ENCODE data around the gene IL36G.
A peak's percentile ranks its signal among the peaks of the same experiment; 100 is the strongest.
"Not testable (repeated sequence)": the region's sequence is repeated elsewhere in the genome, so short reads cannot be mapped to it uniquely, and the experiment has no call there.

Gene IL36G

DNA sequence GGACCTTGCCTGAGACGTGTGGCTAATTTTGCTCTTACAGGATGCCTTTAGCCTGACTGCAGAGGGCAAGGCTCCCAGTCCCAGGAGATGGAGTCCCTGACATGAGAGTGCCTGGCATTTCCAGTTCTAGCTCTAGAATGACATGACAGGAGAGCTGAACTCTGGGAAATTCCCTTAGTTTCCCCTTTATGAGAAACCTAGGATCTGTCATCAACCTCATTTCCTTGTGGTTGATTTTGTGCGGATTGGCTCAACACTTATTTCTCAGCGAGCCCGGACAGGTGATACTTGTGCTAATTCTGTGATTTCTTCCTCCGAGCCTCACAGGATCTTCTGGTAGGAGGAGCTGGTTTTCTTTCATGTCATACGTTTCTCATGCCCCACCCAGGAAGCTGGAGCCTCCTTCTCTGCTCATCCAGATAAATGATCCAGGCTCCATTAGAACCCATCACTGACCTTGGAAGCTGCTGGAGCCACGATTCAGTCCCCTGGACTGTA is at the start of gene IL36G:
Gene IL36G, plus strand, starts transcription at position 448 of the 498 bp plus-strand sequence. CDS start 633 bp downstream, outside the sequence.
- no peak for DNase-seq

DNA sequence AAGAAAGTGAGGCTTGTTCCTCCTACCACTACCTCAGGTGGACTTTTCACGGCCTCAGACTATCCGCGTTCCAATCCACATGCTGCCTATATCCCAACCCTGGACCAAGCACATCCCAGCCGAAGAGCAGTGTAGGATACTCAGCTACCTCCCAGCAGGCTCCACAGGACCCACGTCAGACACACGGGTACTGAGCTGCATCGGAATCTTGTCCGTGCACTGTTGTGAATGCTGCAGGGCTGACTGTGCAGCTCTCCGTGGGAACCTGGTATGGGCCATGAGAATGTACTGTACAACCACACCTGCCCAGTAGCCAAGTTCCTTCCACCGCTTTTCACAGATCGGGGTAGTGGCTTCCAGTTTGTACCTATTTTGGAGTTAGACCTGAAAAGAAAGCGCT is 44.5 kb upstream of the IL36G start:
- DNase-seq, result no peak

DNA sequence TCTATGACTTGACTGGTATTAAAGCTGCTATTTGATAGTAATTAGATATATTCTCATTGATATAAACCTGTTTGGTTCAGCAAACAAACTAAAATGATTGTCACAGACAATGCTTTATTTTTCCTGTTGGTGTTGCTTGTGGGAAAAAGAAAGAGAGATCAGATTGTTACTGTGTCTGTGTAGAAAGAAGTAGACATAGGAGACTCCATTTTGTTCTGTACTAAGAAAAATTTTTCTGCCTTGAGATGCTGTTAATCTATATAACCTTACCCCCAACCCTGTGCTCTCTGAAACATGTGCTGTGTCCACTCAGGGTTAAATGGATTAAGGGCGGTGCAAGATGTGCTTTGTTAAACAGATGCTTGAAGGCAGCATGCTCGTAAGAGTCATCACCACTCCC is 43.7 kb upstream of the IL36G start:
- DNase-seq, result not testable (repeated sequence)

DNA sequence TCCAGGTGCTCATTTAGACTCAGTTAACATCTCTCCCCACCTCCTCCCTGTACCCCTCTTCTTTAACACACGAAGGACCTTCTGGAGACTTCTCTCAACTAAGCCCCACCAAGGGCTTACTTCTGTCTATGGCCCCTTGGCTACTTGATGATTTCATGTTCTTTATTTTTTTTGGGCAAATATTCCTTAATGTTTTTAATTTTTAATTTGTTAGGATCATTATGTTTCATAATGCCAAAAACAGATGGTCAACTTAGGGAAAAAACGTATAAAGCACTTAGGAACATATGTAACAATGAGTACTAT is 40.9 kb upstream of the IL36G start:
- DNase-seq, result no peak

DNA sequence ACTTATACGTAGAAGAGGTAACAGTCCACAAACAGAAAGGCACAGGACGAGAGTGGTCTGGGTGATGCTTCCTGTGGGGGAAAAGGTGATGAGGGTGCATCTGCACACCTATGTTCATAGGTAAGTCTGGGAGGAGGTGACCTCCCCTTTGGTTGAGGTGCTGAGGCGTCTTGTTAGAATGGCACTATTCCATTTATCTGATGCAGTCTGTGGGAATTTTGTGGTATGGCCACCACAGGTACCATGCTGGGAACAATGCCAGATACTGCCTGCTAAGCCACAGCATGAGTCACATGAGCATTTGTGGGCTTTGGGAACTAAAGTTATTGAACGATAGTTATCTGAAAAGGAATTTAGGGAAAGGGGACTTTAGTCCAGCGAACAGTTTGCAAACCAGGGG is 38.9 kb upstream of the IL36G start:
- DNase-seq, result no peak

DNA sequence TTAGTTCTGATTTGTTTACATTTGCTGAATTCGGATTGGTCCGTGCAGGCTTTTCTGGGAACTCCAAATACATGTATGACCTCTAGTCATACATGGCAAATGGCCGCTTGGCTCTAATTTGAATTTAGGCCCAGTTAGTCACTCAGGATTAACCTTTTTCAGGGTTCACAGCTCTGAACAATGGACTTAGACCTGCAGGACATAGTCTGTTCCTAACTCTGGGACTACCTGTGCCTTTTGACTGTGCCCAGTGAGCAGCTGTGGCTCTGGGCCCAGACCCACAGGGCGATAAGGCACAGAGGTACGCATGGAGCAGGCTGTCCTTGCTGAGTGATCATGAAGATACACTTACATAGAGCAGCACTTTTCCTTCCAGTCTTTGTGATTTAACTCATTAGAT is 38.4 kb upstream of the IL36G start:
- no peak for DNase-seq

DNA sequence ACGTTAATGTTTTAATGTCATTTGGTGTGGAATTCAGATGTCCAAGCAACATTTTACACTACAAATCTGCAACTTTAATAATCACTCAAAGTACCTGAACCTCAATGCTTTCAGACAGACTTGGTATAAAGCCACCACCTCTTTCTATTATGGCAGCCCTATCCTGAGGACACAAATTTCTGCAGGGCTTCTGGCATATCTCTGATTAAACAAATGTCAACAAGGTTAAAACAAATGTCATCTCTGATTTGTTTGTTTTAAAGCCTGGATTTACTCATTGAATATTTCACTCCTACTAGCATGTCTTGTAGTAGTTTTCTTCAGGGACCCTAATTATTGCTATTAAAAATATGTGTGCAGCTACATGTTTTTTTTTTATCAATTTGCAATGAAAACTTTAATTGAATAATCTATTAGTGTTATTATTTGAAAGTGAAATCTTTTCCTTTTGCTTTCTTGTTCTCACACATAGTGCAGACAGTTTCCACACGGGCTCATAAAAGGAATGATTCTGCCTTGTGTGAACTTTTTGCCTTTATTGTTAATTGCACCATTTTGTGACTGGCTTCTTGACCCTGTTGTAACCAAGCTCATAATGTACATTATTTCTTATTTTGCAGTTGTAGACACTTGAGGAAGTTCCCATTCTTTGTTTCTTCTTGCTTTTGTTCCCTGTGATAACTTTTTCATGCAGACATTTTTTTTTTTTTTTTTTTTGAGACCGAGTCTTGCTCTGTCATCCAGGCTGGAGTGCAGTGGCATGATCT is 36.8 kb upstream of the IL36G start:
- no peak for DNase-seq

DNA sequence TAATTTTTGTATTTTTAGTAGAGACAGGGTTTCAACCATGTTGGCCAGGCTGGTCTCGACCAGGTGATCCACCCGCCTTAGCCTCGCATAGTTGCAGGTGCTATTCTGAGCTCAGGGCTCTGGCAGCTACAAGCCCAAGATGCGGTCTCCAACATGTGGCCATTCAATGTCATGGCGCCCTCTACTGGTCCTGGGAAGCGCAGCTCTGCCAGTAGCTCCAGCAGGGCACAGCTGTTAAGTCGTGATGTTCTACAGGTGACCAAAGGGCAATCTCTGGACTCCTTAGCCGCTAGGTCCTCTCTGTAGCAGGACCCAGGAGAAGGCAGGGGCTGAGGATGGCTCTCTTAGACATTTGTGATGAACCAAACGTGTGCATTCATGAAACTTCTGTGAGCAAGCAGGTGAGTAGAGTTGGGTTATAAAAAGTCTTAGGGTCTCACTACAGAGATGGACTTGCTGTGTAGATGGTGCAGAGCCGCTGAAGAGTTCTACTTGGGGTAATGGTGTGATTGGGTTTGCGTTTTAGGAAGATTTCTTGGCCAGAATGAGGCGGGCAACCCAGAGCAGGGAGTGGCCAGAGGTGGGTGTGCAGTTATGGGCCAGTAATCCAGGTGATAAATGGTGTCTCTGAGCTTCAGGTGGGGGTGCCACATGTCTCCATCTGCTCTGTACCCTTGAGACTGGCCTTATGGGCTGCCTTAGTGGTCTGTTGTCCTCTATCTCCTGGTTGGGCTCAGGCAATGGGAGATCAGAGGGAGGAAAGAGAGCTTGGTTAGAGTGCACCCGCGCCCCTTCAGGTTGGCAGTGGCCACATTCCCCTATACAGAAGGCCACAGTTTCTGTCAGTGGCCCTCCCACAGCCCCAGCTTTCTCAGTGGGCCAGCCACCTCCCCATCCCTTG is 35.8 kb upstream of the IL36G start:
- DNase-seq, result peak; percentile 71

DNA sequence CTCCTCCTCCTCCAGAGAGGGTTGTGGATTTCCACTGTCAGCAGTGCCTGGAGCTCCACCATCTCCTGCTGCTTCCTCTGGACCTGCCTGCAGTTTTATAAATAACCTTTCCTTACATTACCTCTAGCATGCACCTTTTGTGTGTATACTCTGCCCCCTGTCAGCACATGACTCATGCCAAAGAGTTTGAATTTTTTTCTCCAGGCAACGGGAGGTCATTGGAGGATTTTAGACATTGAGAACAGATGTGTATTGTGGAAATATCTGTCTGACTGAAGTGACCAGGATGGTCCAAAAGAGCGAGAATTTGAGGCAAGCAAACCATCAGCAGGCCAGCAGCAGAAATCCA is 35.2 kb upstream of the IL36G start:
- DNase-seq, result no peak

DNA sequence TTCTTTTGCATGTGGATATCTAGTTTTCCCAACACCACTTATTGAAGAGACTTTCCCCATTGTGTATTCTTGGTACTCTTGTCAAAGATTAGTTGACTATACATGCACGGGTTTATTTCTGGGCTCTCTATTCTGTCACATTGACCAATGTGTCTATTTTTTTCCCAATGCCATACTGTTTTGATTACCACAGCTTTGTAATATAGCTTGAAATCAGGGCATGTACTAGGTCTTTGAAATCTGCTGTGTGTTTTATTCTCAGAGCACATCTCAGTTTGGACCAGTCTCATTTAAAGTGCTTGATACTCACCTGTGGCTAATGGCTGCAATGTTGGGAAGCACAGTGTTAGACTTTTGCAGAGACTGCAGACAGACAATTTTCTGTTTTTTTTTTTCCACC is 32.8 kb upstream of the IL36G start:
- no peak for DNase-seq

DNA sequence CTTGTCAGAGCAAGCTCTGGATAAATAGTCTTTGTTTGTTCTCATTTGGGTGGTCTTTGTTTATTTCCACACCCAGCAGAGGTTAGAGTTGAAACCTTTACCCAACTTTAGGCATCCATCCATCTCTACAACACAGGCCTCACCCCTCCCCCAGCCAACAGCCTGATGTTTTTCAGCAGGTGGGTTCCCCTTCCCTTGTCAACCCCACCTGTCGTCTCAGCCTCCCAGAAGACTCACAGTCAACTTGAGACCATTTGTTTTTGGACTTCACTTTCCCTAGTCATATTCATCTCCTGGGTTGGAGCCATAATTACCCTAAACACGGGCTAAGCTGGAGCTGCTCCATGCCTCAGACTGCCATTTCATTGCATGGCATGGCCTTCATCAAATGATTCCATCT is 31.7 kb upstream of the IL36G start:
- no peak for DNase-seq

DNA sequence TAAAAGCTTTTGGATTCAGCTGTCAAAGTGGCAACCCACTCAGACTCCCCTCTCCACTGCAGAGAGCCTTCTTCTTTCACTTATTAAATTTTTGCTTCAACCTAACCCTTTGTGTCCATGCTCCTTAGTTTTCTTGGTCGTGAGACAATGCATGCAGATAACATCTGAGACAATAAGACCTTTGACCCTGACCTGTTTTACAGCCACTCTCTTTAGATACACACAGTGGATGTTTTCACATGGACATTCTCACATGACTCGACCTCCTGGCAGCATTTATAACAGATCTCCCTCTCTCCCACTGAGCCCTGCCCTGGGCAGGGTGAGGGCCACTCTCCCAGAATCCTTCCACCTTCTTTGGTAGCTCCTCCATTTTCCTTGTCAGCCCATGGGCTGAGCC is 30.4 kb upstream of the IL36G start:
- no peak for DNase-seq

DNA sequence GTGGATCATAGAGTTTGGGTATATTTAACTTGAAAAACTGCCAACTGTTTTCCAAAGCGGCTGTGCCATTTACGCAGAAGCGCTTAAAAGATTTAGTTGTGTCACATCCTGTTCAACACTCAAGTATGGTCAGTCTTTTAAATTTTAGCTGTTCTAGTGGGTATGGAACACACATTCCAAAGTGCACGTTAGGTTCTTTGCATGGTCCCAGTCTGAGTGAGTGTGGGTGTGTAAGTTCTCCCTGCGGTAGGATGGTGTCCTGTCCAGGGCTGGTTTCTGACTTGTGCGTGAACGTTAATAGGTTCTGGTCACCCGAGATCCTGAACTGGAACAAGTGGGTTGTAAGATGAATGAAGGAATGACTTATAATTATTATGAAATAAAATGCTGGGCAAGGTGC is 28.4 kb upstream of the IL36G start:
- DNase-seq, result no peak

DNA sequence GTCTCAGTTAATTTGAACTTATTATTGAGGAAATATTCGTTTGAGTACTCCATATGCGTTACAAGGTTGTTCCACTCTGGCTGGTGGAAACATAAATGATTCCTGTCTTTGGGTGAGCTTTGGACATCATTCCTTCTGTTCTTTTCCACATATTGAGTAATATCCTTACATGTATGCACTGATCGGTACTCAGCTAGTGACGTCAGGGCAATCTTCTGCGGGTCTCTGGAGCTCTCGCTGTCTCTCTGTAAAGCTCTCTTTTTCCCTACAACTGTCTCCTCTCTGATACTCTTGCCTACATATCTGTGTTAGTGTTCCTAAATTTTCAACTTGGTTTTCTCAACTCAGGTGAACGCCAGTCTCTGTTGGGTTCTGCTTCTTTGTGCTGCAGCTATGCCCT is 23.4 kb upstream of the IL36G start:
- no peak for DNase-seq

DNA sequence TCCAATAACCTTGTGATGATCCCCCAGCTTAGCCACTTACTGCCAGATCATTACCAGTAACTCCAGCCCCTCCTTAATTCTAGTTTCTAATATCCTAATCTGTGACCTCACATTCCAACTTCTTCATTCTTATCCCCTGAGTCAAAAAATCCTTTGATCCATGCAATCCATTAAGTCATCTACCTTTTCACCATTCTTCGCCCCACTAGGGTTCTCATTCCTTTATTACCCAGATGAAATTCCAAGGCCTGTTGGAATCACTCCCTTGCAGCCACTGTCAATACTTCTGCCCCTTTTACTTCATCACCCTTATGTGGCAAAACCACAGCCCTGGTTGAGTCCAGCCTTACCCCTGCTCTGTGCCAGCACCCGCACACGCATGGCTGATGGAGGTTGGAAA is 20.3 kb upstream of the IL36G start:
- no peak for DNase-seq

DNA sequence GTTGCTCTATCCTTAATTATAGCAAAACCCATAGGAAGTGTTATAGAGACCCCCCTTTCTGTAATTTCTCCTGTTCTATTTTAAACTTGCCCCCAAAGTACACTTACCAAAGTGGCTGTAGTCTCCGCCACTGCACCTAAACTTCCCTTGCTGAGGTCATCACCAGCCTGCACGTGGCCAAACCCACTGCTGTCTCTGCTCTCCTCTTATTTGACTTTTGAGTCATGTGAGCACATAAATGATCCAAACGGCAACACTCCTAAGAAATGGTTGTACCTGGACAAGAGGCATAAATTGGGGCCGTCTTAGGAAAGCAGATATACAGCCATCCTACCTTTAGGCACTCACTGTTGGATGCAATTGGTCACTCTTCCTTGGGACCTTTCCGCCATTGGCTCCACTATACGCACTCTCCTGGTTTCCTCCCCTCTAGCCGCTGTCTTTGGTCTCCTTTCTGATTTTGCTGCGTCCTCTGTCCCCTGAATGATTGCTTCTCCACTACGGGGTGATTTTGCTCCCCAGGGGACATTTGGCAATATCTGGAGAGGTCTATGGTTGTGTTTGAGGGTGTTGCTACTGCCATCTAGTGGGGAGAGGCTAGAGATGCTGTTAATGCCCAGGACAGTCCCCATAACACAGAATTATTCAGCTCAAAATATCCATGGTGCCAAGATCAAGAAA is 19.2 kb upstream of the IL36G start:
- peak; percentile 43 for DNase-seq

DNA sequence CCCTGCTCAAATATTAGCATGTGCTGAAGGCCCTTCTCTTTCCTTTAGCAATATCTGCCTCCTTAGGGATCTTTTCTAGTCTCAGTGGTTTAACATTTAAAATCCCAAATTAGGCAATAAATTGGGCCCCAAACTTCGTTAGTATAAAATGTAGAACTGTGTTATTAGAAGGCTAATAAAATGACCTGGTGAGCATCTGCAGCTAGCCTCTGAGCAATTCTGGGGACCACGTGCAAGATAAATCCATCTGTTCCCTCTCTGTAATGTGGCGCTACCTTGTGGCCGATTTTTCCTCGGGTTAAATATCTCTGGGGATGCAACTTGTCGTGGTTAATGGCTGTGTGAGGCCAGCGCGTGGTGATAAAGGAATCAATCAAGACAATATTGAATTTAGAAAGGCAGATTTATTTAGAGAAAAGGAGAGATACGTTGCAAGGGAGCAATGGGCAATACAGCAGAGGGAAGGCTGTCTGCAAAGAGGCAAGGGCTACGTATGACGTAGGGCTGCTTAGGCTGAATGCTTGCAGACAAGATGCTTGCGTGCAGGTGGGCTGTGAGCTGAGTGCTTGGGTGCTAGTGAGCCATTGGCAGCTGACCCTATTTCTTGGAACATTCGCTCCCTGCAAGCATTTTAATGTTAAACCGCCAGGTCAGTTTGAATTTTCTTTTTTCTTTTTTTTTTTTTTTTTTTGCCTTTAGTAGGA is 18.5 kb upstream of the IL36G start:
- no peak for DNase-seq

DNA sequence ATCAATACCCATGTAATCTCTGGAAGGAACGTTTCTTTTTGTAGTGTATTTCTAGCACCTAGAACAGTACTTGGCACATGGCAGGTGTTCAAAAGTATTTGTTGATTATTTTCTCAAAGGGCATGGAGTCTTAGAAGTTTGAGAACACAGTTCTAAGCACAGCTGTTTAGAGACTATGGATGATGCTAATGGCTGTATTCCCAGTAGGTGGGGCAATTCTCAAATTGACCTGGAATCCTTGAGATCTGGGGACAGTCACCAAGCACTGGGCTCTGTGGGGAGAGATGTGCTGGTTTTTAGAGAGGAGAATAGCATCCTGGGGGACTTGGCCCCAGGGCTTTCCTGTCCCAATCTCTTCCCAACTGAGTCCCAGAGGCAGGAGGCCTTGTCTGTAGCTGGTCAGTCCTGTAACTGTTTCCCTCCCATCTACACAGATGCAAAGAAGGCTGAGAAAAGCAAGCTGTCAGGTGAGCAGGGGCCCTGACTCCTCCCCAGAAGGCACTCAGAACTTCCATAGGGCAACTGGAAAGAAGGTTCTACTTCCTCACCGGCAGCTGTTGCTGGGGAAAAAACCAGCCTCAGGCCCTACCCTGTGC is 17.5 kb upstream of the IL36G start:
- no peak for DNase-seq

DNA sequence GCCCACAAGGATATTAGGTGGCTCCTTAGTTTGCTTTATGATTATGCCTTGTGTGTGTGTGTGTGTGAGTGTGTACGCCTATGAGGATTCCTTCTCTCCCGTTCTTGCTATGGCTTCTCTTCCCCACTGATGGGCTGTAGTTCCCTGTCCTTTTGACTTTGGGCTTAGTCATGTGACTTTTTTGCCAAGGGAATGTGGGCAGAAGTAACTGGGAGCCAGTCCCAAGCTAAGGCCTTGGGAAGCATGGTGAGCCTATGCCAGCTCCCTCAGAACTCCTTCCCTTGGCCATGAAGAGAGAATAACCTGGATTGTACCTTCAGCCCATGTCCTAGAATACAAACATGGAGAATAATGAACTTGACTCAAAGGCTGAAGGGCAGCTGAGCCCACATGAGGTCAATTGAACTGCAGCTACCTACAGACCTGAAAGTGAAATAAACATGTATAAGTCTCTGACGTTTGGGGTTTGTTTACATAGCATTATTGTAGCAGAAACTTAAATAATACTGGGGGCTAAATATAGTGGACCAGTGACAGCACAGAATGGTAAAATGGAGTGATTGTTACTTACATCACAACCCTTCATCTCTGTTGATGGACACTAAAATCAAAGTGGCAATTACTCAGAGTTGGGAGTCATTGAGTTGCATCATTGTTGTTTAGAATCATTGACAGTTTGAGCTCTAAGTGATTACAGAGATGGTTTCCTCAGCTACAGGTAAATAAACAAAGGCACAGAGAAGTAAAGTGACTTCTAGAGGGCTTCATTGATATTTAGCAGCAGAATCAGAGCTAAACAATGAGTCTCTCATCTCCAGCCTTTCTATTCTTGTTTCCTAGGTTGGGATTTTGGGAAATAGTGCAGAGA is 15.3 kb upstream of the IL36G start:
- DNase-seq, result no peak

DNA sequence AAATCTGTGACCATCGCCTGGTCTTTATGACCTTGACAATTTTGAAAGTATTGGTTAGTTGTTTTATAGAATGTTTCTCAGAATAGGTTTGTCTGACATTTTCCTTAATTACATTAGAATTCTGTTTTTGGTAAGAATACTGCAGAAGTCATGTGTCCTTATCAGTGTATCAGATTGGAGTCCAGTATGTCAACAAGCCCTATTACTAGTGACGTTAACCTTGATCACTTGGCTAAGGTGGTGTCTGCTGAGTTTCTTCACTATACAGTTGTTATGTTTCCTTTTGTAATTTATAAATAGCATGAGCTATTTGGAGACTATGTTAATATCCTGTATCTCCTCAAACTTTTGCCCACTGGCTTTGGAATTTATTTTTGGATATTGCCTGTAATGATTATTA is 10.8 kb upstream of the IL36G start:
- DNase-seq, result no peak

DNA sequence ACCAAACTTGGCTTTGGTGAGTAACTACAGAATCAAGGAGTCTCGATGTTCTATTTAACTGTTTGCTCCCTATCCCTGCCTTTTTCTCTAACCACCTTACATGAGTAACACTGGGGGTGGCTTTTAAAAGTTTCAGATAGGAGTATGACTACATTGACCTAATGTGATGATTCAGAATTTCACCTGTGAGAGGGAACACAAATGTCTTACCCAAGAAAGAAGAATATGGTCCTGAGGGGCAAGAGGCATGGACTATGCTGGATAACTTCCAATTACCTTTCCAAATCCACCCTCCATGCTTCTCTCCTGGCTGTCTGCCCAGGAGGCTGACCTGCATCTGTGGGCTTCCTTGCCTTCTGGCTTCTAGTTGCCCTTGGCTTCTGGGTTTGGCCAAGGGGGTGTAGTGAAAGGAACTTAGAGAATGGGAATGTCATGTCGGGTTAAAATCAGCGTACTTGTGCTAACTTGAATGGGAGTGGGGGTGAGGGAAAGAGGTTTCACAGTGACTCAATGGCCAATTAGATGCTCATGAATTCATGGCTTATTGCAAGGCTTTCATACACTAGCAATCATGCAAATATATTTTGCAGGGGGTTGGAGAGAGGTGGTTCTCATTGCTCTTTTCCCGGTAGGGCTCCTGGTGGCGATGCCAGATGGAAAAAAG is 5.3 kb upstream of the IL36G start:
- DNase-seq, result no peak

Data from GDM1 (cell line).